HG03565 (cell line): ENCODE data around the gene NUMB.
"Not testable (repeated sequence)": the region's sequence is repeated elsewhere in the genome, so short reads cannot be mapped to it uniquely, and the experiment has no call there.

Experiments
- ATAC-seq: cut with Tn5 transposase; IDR thresholded peaks from one replicate; pipeline ENCODE4 v1.9.1; 2021; ENCODE audit warnings: mild to moderate bottlenecking, moderate library complexity; ENCODE audit not compliant: unreplicated experiment

NUMB gene

DNA sequence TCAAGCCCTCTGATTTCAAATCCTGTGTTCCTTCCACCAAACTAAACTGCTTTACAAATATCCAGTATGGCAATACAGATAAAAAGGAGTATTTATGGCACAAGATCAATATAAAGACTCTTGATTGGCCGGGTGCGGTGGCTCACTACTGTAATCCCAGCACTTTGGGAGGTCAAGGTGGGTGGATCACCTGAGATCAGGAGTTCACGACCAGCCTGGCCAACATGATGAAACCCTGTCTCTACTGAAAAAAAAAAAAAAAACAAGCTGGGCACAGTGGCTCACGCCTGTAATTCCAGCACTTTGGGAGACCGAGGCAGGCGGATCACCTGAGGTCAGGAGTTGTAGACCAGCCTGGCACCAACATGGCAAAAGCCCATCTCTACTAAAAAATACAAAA lies 35.3 kb downstream of the NUMB start:
- not testable (repeated sequence) for ATAC-seq

DNA sequence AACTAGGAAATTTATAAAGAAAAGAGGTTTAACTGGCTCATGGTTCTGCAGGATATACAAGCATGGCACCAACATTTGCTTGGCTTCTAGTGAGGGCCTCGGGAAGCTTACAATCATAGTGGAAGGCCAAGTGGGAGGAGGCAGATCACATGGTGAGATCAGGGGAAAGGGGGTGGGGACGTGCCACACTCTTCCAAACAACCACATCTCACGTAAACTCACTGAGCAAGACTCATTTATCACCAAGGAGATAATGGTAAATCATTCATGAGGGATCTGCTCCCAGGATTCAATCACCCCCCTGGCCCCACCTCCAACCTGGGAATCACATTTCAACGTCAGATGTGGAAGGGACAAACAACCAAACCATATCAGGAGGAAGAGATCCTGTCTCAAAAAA lies 35.8 kb downstream of the NUMB start:
- no peak for ATAC-seq

DNA sequence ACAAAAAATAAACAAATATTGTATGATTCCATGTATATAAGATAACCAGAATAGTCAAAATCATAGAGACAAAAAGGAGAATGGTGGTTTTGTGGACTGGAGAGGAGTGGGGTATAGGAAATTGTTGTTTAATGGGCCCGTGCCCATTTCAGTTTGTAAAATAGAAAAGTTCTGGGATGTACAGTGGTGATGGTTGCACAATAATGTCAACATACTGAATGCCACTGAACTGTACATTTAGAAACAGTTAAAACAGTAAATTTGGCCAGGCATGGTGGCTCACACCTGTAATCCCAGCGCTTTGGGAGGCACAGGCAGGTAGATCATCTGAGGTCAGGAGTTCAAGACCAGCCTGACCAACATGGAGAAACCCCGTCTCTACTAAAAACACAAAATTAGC lies 40.1 kb downstream of the NUMB start:
- no peak for ATAC-seq

DNA sequence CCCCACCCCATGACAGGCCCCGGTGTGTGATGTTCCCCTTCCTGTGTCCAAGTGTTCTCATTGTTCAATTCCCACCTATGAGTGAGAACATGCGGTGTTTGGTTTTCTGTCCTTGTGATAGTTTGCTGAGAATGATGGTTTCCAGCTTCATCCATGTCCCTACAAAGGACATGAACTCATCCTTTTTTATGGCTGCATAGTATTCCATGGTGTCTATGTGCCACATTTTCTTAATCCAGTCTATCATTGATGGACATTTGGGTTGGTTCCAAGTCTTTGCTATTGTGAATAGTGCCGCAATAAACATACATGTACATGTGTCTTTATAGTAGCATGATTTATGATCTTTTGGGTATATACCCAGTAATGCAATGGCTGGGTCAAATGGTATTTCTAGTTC lies 52.1 kb downstream of the NUMB start:
- not testable (repeated sequence) for ATAC-seq

DNA sequence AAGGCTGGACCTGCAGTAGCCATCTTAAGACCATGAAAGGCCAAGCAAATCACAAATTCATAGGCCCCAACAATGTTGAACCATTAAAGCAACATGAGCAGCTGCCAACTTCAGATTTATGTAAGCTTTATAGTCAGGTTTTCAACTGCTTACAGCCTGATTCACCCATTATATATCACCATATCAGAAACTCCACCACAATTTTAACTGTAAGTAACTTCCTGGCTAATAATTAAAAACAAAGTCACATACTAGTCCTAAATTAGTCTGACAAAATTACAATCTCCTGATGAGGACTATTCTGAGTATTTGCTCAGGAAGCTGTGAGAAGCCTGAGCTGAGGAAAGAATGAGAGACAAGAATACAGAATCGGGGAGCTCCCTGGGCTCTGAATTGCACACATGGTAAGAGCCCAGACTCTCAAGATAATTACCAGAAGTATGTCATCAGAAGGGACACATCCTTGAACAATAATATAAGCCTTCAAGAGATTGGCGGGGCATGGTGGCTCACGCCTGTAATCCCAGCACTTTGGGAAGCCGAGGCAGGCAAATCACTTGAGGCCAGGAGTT lies 55.1 kb downstream of the NUMB start:
- no peak for ATAC-seq

DNA sequence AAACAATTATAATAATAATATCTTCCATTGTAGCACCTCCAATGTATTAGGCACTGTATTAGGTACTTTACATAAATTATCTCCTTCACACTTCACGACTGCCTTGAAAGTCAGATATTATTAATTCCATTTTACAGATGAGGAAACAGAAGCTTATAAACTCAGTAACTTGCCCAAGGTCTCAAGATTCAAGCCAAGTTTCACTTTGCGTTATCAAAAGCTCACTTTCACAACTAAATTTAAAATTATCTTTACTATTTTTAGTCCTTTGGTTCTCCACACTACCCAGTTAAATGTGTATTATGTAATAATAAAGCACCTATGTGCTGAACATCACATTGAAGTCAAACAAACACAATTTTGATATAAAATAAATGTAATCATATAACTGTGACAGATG lies 55.8 kb downstream of the NUMB start:
- ATAC-seq = no peak

DNA sequence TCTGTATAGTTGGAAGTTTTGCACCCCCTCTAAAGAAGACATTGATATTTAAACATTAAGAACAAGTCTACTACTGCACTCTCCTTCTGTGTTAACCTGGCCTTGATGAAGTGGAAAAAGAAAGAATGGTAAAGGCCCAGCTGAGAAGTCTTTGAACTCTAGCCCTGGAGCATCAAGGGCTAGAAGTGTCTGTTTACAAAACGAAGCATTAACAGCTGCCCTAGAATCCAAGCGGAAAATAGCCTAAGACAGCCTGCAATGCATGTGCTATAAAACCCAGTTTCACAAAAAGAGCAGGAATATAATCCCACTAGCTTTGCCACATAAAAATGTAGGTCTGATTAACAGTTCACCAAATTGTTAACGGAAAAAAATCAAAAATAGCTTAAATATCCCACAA lies 60.5 kb downstream of the NUMB start:
- ATAC-seq = no peak

DNA sequence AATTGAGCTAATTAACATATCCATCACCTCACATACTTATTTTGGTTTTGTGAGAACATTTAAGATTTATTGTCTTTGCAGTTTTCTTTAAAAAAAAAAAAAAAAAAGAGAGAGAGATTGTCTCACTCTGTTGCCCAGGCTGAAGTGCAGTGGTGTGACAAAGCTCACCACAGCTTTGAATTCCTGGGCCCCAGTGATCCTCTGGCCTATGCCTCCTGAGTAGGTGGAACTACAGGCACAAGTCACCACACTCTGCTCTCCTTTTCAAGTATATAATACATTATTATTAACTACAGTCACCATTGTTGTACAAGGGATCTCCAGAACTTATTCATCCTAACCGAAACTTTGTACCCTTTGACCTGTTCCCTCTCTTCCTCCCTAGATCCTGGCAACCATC lies 64.0 kb downstream of the NUMB start:
- ATAC-seq = no peak

DNA sequence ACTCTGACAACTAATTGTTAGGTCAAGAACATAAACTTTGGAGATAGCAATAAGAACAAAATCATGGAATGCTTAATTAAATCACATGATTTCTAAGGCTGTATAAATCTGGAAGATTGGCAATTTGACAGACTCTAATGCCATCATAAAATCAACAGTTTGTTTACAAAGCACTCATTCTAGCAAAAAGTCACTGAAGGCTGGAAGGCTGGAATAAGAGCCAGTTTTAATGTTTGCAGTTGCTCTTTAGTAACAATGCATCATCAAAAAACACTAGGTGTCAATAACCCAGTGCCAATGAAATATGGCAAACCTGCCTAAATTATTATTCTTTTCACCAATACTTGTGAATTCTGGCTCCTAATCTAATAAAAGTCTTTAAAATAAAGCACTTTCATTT lies 65.0 kb downstream of the NUMB start:
- ATAC-seq = no peak

DNA sequence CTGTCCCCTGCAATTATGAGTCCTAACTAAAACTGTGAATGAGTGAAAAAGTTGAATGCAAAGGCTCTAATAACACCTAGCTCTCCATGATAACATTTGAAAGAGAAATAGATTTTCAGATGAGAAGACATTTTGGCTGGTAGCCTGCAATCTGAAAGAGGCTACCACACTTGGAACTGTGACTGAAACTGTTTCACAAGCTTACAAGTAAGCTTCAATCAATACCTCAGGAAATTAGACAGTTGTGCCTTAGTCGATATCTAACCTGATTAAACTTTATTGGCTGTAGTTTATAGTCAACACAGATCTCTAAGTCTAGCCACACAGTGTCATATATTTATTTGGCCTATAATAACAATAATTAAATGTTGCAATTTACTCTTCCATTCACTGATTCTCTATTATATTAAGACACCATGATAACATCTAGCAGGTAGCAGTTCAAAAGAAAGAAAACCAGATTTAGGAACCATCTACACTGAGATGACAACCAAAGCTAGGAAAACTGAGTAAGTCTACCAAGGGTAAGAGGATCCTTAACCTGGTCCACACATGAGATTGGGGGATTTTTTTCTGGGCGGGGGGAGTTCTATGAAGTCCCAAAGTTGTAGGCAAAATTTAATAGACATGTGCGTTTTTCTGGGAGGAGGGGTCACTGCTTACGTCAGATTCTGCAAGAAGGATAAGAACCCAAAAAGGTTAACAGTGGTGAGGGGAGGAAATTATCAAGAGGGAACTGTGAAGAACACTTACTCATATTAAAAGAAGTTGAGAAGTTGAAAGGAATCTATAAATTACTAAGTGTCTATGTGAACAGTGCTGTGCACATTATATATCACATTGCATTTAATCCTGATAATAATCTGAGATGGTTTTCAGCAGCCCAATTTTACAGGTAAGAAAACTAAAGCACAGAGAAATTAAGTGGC lies 65.8 kb downstream of the NUMB start:
- no peak for ATAC-seq

DNA sequence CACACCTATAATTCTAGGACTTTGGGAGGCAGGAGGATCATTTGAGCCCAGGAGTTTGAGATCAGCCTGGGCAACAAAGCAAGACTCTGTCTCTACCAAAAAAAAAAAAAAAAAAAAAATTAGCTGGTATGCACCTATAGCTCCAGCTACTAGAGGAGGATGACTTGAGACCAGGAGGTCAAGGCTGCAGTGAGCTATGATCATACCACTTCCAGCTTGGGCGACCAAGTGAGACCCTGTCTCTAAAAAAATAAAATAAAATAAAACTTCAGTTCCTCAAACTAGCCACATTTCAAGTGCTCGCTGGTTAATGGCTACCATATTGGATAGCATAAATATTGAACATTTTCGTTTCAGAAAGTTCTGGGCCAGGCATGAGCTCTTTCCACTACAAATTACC lies 70.5 kb downstream of the NUMB start:
- ATAC-seq = not testable (repeated sequence)

DNA sequence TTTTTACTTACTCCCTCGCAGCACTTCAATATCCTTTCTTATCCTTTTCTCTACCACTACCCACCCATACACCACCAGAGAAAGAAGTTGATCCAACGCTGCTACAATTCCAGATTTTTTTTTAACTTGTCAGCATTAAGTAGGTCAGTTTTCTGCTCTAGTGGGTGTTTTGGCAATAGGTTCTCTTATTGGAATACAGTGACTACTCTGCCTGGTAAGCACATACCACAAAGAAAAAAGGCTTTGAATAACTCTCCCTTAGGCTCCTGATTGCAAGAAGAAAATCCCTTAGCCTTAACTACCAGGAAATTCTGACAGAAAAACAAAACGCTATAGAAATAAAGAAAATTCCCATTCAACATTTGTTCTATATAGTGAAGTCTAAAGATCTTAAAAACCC lies 72.0 kb downstream of the NUMB start:
- ATAC-seq = no peak

DNA sequence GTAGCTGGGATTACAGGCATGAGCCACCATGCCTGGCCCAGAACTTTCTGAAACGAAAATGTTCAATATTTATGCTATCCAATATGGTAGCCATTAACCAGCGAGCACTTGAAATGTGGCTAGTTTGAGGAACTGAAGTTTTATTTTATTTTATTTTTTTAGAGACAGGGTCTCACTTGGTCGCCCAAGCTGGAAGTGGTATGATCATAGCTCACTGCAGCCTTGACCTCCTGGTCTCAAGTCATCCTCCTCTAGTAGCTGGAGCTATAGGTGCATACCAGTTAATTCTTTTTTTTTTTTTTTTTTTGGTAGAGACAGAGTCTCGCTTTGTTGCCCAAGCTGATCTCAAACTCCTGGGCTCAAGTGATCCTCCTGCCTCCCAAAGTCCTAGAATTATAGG lies 73.3 kb downstream of the NUMB start:
- ATAC-seq = not testable (repeated sequence)

DNA sequence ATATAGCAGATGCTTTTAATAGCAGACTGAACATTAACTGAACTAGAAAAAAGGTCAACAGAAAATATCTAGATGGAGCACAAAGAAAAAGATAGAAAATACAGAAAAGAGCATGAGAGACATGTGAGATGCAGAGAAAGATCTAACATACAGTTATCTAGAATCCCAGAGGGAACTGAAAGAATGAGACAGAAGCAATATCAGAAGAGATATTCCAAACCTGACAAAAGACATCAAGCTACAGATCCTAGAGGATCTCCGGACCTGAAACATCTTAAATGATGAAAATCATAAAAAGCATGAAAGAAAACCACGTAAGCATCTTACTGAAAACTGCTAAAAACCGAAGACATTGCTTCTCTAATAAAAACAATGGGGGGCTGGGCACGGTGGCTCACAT lies 75.0 kb downstream of the NUMB start:
- no peak for ATAC-seq

DNA sequence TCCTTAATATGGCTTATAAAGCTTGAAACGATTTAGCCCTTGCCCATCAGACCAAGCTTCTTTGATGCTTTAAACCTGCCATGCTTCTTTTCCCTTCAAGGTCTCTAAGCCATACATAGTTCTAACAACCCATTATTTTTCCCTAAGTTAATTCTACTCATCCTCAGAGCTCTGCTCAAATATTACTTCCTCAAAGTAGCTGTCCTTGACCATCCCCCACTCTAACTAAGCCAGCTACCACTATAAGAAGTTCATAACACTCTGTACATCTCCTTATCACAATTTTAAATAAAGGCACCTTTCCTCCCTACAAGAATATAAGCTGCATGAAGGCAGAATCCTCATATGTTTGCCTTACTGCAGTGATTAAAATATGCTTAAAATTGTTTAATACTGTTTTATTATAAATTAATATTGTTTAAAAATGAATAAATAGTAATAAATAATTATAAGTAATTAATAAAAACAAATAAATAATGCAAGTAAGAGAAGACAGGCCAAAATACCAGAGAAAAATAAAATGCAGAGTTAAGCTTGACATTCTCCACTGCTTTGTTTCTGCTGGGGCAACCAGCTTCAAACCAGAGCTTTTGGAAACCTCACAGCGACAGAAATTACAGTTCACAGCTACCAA lies 76.8 kb downstream of the NUMB start:
- no peak for ATAC-seq

DNA sequence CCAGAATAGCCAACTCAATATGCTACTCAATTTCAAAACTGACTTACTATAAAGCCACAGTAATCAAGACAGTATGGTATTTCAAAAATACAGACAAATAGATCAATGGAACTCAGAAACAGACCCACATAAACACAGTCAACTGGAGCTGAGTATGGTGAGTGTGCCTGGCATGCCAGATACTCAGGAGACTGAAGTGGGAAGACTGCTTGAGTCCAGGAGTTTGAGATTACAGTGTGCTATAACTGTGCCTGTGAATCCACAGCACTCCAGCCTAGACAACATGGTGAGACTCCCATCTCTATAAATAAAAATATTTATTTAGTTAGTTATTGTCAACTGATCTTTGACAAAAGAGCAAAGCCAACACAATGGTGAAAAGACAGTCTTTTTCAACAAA lies 81.8 kb downstream of the NUMB start:
- ATAC-seq = no peak

DNA sequence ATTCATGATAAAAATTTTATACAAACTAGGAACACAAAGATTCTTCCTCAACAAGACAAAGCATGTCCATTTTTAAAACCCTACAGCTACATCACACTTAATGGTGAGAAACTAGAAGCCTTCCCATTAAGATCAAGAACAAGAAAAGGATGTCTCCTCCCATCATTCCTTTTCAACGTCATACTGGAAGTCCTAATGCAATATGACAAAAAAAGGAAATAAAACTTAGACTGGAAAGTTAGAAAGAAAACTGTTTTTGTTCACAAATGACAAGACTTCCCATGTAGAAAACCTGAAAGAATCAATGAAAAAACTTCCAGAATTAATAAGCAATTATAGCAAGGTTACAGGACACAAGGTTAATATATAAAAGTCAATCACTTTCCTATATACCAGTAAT lies 82.5 kb downstream of the NUMB start:
- ATAC-seq = no peak

DNA sequence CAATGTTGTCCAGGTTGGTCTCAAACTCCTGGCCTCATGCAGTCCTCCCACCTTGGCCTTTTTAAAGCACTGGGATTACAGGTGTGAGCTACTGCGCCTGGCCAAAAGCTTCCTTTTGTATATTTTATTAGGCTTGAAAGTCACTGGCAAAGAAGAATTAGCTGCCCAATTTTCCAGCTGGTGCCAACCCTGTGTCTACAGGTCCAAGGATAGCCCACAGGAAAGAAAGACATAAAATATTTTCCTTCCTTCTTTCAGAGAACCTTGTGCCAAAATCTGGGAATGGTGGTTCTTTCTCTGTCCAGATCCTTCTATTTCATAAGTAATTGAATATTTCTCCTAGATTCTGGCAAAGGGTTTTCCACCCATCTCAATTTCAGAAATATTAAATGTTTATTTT lies 84.1 kb downstream of the NUMB start:
- ATAC-seq = no peak

DNA sequence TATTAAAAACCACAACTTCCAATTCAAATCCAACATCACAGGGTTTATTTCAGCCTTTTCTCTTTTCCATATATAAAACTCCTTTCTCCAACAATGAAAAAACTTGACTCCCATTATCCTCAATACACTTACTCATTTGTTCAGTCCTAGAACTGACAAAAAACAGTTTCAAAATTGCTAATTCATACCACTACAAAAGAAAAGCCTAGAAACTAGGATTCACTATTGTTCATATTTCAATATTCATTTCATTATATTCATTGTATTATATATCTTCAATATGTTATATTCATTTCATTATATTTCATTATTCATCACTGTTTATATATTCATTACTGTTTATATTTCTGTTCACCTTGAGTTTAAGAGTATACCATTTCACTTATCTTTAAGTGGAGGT lies 85.8 kb downstream of the NUMB start:
- ATAC-seq = no peak

DNA sequence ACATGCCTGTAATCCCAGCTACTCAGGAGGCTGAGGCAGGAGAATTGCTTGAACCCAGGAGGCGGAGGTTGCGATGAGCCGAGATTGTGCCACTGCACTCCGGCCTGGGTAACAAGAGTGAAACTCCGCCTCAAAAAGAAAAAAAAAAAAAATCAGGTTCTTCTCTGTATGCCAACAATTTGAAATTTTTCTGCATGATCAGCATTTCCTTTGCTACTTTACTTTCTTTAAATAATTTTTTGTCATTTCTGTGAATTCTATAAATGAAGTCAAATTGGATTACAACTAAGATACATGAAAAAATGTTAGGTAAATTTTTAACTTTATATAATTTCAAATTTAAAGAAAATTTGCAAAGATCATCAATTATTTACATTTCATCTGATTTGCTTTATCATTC lies 87.8 kb downstream of the NUMB start:
- ATAC-seq = no peak

DNA sequence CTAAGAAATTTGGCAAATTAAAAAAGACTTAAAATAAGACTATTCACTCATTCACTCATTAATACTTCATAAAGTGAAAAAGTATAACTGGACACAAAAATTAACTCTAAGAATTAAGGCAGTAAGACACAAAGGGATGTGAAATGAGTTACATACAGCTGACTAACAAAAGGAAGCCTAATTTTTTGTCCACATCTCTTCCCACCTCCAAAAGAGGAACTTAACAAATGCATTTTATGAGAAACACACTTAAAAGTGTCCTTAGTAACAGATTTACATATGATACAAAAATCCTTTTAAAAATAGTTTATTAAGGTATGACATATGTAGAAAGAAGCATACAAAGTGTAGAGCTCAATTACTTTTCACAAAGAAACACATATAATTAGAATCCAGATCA lies 88.9 kb downstream of the NUMB start:
- no peak for ATAC-seq

DNA sequence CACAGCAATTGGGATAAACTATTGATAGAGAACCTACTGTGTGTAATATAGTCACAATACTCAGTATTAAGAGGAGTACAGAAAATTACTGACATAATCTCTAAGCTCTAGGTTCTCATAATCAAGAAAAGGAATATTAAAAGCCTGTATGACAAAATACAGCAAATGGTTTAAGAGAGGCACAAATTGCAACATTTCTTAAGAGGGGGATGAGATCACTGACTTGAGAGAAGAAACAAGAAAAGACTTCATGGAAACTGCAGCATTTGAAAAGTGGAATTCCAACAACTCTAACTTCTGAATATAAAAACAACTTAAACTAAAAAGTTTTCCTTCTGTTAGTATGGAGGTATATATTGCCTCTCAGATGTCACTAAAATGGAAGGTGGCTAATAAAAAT lies 89.7 kb downstream of the NUMB start:
- no peak for ATAC-seq
